K562 (cell line): Measurements from ENCODE around the gene CCDC50. TPM values are rescaled to one million over a fixed set of nuclear protein-coding genes. Genes with fewer than 3 reads are reported as not detected.
A peak's percentile ranks its signal among the peaks of the same experiment; 100 is the strongest.

Experiments
- BACH1 ChIP-seq: fragments of 200-800 bp; sonication (Bioruptor generic); IDR thresholded peaks from 2 replicates; pipeline ENCODE4 v1.6.1; 2016; ENCODE audit warnings: missing genetic modification characterization, missing compliant biosample characterization
- CREBBP ChIP-seq: IDR thresholded peaks from one replicate; pipeline ENCODE4 v1.6.1; 2012; ENCODE audit warnings: low read depth, mild to moderate bottlenecking, control low read depth, inconsistent platforms, low read length
- HDAC8 ChIP-seq: fragments of 450-650 bp; IDR thresholded peaks from 2 replicates; pipeline ENCODE4 v1.6.1; 2016; ENCODE audit warnings: mild to moderate bottlenecking, missing genetic modification characterization, moderate library complexity, missing compliant biosample characterization
- ZFP1 ChIP-seq: fragments of 450-650 bp; formaldehyde crosslinking; IDR thresholded peaks from 2 replicates; pipeline ENCODE4 v1.4.0; 2020; ENCODE audit warnings: mild to moderate bottlenecking, mixed read lengths
- ZNF124 ChIP-seq: sonication (generic); formaldehyde crosslinking; IDR thresholded peaks from 2 replicates; pipeline ENCODE4 v1.8.1; 2022; ENCODE audit warnings: missing genetic modification reagents
- polyA plus RNA-seq, 8 experiments: library from polyadenylated mRNA; depleted of rRNA in 4 of 8; stranded (reverse) in 5 of 8; unstranded in 3 of 8; fragments of >200 nt; fragmentation: Nextera tagmentation in 2 of 8; fragmentation: Illumina TruSeq in 1 of 8; extraction: Ambion mirVana in 2 of 8; extraction: Trizol in 1 of 8; gene quantifications; 2 replicates each; pipeline versions ENCODE4 v1.2.1 to v1.2.3, GENCODE V29; 2011 to 2014; ENCODE audit warnings: inconsistent platforms in 1 of 8, missing spikeins in 1 of 8
- total RNA-seq, 7 experiments: library from RNA; depleted of rRNA in 6 of 7; stranded (reverse); fragments of >200 nt in 6 of 7; fragmentation: Illumina TruSeq in 2 of 7; extraction: Trizol in 2 of 7; gene quantifications; 2 replicates each; pipeline versions ENCODE4 v1.2.1 to v1.2.3, GENCODE V29; 2011 to 2021; ENCODE audit warnings: low replicate concordance in 1 of 7
- TF ChIP-seq, protein P1 (sequence below): sonication (generic); formaldehyde crosslinking; IDR thresholded peaks from 2 replicates; pipeline ENCODE4 v1.4.0; 2020; ENCODE audit warnings: mild to moderate bottlenecking, missing genetic modification reagents
- TF ChIP-seq, protein P2 (sequence below), 2 experiments: fragments of 450-650 bp; IDR thresholded peaks; 2 replicates each; pipeline ENCODE4 v1.6.1; 2016; ENCODE audit warnings: mild to moderate bottlenecking in 2 of 2, borderline replicate concordance in 1 of 2, low read depth in 1 of 2, moderate library complexity in 1 of 2
- TF ChIP-seq, protein P3 (sequence below), 3 experiments: fragments of 200-800 bp in 1 of 3; sonication (Bioruptor generic) in 1 of 3; sonication (generic) in 1 of 3; formaldehyde crosslinking in 1 of 3; IDR thresholded peaks; 2 replicates each; pipeline versions ENCODE4 v1.6.1 to v1.8.0; 2016 to 2022; ENCODE audit warnings: mild to moderate bottlenecking in 2 of 3, missing compliant biosample characterization in 2 of 3, missing genetic modification characterization in 2 of 3, missing genetic modification reagents in 1 of 3
- TF ChIP-seq, protein P4 (sequence below): sonication (generic); formaldehyde crosslinking; IDR thresholded peaks from 2 replicates; pipeline ENCODE4 v1.8.0; 2023; ENCODE audit warnings: mild to moderate bottlenecking, missing genetic modification reagents

CCDC50 gene
- total and polyA plus RNA-seq, 9 of the 15 experiments (the other 6 are each of a cell fraction or from before 2014, with no cell fraction given): 8.4 to 63.4 (median 40.4) TPM

DNA sequence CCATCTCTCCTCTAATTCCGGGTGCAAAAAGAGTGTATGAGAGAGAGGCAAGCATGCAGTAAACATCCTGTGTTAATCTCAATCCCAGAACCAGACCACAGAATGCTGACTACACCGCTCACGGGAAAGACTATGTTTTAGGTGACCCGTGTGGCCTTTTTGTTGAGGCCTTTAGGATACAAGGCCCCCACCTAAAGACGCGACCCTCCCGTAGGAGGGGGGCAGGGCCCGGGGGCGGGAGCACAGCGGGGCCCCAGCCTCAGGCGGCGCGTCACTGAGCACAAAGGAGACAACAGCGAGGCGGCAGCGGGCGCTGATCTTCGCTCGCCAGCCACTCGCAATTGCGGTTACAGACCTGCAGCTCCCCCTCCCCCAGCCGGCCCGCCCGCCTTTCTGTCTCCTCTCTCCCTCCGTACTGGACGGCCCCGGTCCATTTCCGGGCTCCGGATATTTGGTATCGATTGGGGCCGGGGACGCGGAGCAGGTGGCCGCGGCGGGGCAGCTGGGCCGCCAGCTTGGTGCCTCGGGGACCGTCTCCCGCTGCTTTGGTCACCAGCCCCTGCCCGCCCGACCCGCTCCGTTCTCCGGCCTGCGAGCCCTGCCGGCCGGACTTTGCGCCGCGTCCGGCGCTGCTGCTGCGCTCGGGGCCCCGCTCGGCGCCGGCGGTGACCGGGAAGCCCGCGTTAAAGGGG lies at the start of gene CCDC50 (continued):
- TF ChIP-seq, protein P1, sequence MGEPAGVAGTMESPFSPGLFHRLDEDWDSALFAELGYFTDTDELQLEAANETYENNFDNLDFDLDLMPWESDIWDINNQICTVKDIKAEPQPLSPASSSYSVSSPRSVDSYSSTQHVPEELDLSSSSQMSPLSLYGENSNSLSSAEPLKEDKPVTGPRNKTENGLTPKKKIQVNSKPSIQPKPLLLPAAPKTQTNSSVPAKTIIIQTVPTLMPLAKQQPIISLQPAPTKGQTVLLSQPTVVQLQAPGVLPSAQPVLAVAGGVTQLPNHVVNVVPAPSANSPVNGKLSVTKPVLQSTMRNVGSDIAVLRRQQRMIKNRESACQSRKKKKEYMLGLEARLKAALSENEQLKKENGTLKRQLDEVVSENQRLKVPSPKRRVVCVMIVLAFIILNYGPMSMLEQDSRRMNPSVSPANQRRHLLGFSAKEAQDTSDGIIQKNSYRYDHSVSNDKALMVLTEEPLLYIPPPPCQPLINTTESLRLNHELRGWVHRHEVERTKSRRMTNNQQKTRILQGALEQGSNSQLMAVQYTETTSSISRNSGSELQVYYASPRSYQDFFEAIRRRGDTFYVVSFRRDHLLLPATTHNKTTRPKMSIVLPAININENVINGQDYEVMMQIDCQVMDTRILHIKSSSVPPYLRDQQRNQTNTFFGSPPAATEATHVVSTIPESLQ (CRISPR knock-in tag): no peak
- TF ChIP-seq CREBBP (no peak), ZFP1 (no peak), HDAC8 (tag) (no peak), ZNF124 (CRISPR knock-in tag) (no peak), BACH1 (tag) (no peak)
- TF ChIP-seq, protein P2, sequence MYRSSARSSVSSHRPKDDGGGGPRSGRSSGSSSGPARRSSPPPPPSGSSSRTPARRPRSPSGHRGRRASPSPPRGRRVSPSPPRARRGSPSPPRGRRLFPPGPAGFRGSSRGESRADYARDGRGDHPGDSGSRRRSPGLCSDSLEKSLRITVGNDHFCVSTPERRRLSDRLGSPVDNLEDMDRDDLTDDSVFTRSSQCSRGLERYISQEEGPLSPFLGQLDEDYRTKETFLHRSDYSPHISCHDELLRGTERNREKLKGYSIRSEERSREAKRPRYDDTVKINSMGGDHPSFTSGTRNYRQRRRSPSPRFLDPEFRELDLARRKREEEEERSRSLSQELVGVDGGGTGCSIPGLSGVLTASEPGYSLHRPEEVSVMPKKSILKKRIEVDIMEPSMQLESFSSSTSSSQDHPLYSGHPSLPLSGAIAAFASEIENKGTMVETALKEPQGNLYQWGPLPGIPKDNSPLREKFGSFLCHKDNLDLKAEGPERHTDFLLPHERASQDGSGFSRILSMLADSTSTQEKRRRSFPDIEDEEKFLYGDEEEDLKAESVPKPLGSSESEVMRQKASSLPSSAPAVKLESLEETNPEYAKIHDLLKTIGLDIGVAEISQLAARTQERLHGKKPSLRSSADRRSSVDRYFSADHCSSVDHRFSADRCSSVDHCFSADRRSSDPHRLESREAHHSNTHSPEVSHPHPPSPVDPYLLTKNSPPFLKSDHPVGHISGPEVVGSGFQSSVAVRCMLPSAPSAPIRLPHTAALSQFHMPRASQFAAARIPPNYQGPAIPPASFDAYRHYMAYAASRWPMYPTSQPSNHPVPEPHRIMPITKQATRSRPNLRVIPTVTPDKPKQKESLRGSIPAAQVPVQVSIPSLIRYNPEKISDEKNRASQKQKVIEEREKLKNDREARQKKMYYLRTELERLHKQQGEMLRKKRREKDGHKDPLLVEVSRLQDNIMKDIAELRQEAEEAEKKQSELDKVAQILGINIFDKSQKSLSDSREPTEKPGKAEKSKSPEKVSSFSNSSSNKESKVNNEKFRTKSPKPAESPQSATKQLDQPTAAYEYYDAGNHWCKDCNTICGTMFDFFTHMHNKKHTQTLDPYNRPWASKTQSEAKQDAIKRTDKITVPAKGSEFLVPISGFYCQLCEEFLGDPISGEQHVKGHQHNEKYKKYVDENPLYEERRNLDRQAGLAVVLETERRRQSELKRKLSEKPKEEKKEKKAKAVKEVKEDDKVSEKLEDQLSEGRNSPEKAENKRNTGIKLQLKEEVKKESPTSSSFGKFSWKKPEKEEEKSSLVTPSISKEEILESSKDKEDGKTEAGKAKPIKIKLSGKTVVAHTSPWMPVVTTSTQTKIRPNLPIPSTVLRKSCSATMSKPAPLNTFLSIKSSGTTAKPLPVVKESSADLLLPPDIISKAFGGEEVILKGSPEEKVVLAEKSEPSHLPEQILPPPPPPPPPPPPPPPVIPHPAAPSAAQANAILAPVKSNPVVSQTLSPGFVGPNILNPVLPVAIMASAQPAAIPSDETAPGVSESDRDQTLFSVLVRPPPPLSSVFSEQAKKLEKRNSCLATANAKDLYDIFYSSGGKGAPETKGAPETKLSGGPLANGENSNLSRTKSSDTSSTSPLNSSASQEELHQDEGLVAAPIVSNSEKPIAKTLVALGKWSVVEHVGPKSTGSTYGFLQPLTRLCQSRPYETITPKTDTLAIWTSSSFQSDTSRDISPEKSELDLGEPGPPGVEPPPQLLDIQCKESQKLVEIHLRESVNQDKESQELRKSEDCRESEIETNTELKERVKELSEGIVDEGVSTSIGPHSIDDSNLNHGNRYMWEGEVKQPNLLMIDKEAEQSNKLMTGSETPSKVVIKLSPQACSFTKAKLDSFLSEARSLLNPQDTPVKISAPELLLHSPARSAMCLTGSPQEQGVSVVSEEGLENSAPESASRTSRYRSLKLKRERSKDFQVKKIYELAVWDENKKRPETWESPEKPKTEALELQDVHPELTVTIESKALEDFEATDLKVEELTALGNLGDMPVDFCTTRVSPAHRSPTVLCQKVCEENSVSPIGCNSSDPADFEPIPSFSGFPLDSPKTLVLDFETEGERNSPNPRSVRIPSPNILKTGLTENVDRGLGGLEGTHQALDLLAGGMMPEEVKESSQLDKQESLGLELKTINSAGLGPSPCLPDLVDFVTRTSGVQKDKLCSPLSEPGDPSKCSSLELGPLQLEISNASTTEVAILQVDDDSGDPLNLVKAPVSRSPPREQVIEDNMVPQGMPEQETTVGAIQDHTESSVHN (IDR thresholded peaks at IDR 0.05; ENCODE audit: borderline replicate concordance in 1 of 2, low read depth in 1 of 2): no peak
- TF ChIP-seq, protein P3, sequence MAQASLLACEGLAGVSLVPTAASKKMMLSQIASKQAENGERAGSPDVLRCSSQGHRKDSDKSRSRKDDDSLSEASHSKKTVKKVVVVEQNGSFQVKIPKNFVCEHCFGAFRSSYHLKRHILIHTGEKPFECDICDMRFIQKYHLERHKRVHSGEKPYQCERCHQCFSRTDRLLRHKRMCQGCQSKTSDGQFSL (CRISPR knock-in tag; IDR thresholded peaks at IDR 0.05): no peak
- TF ChIP-seq, protein P3 (tag; IDR thresholded peaks at IDR 0.05): no peak
- TF ChIP-seq, protein P4, sequence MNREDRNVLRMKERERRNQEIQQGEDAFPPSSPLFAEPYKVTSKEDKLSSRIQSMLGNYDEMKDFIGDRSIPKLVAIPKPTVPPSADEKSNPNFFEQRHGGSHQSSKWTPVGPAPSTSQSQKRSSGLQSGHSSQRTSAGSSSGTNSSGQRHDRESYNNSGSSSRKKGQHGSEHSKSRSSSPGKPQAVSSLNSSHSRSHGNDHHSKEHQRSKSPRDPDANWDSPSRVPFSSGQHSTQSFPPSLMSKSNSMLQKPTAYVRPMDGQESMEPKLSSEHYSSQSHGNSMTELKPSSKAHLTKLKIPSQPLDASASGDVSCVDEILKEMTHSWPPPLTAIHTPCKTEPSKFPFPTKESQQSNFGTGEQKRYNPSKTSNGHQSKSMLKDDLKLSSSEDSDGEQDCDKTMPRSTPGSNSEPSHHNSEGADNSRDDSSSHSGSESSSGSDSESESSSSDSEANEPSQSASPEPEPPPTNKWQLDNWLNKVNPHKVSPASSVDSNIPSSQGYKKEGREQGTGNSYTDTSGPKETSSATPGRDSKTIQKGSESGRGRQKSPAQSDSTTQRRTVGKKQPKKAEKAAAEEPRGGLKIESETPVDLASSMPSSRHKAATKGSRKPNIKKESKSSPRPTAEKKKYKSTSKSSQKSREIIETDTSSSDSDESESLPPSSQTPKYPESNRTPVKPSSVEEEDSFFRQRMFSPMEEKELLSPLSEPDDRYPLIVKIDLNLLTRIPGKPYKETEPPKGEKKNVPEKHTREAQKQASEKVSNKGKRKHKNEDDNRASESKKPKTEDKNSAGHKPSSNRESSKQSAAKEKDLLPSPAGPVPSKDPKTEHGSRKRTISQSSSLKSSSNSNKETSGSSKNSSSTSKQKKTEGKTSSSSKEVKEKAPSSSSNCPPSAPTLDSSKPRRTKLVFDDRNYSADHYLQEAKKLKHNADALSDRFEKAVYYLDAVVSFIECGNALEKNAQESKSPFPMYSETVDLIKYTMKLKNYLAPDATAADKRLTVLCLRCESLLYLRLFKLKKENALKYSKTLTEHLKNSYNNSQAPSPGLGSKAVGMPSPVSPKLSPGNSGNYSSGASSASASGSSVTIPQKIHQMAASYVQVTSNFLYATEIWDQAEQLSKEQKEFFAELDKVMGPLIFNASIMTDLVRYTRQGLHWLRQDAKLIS (CRISPR knock-in tag): 0 out of 2 replicates have a peak, but pooled peaks have one; percentile 10
